ENCODE results near the gene SIRPB2.

Gene SIRPB2

GRCh38 chr20:1507276-1507675, 16.1 kb upstream of the SIRPB2 start:
- Histone ChIP-seq H3K4me3 (ENCODE audit: low read depth, low read length) (no peak overlapping the region), H3K4me2 (ENCODE audit: low read length) (no peak overlapping the region), H3K9me3 (ENCODE audit: insufficient read depth, low read depth, low read length) (no peaks in the 10 kb centered on the region), H3K79me2 (ENCODE audit: control insufficient read depth, insufficient read depth, low read length, poor library complexity) (no peaks in the 10 kb centered on the region), H3K4me1 (ENCODE audit: control insufficient read depth in 1 of 2, insufficient read depth in 2 of 2, low read length in 2 of 2) (no peaks in the 10 kb centered on the region), H2BK5ac (ENCODE audit: low read depth, low read length, poor library complexity) (no peak overlapping the region), H3K36me3 (ENCODE audit: control insufficient read depth in 1 of 2, insufficient read depth in 2 of 2, low read length in 2 of 2) (no peaks in the 10 kb centered on the region), H4K8ac (ENCODE audit: low read depth, low read length) (no peak overlapping the region), H2AK5ac (ENCODE audit: low read length) (no peak overlapping the region), H3K27ac (ENCODE audit: low read depth, low read length) (no peak overlapping the region), H3K9ac (ENCODE audit: low read length) (no peak overlapping the region), H2AFZ (ENCODE audit: insufficient read depth, low read length, poor library complexity) (no peak overlapping the region), H3K79me1 (ENCODE audit: low read length) (no peaks in the 10 kb centered on the region), H3K18ac (ENCODE audit: low read length) (no peak overlapping the region), H3K27me3 (ENCODE audit: insufficient read depth, low read length) (peaks cover 2% of the 10 kb centered on the region), H3K4ac (ENCODE audit: low read depth, low read length) (no peak overlapping the region), H2BK12ac (ENCODE audit: low read length) (no peak overlapping the region), H4K91ac (ENCODE audit: low read depth, low read length) (no peak overlapping the region), H2BK120ac (ENCODE audit: insufficient read depth, low read length, poor library complexity) (no peak overlapping the region), H3K14ac (ENCODE audit: low read length) (no peak overlapping the region), H3K23ac (ENCODE audit: low read length) (no peak overlapping the region), H4K12ac (ENCODE audit: low read depth, low read length) (no peak overlapping the region)
- DNase-seq: peak in 1 of 2 donors; percentile 17
- WGBS (ENCODE audit: extremely low coverage, insufficient coverage, insufficient read length): no CpG with 5 or more reads among the region's 3 CpGs

- Histone ChIP-seq H2BK120ac (ENCODE audit: insufficient read depth, low read length, poor library complexity) (no peak overlapping the region), H3K27me3 (ENCODE audit: insufficient read depth, low read length) (peaks cover 2% of the 10 kb centered on the region), H3K4me1 (ENCODE audit: control insufficient read depth in 1 of 2, insufficient read depth in 2 of 2, low read length in 2 of 2) (peaks cover 1 to 3% of the 10 kb centered on the region in 2 experiments), H4K8ac (ENCODE audit: low read depth, low read length) (no peak overlapping the region), H3K4me3 (ENCODE audit: low read depth, low read length) (no peak overlapping the region), H3K79me2 (ENCODE audit: control insufficient read depth, insufficient read depth, low read length, poor library complexity) (no peaks in the 10 kb centered on the region), H2BK12ac (ENCODE audit: low read length) (no peak overlapping the region), H4K12ac (ENCODE audit: low read depth, low read length) (no peak overlapping the region), H3K9me3 (ENCODE audit: insufficient read depth, low read depth, low read length) (no peaks in the 10 kb centered on the region), H3K27ac (ENCODE audit: low read depth, low read length) (no peak overlapping the region), H3K18ac (ENCODE audit: low read length) (no peak overlapping the region), H3K14ac (ENCODE audit: low read length) (no peak overlapping the region), H3K4me2 (ENCODE audit: low read length) (no peak overlapping the region), H2BK5ac (ENCODE audit: low read depth, low read length, poor library complexity) (no peak overlapping the region), H2AK5ac (ENCODE audit: low read length) (no peak overlapping the region), H4K91ac (ENCODE audit: low read depth, low read length) (no peak overlapping the region), H3K23ac (ENCODE audit: low read length) (no peak overlapping the region), H3K36me3 (ENCODE audit: control insufficient read depth in 1 of 2, insufficient read depth in 2 of 2, low read length in 2 of 2) (no peaks in the 10 kb centered on the region), H3K79me1 (ENCODE audit: low read length) (peaks cover 2% of the 10 kb centered on the region), H2AFZ (ENCODE audit: insufficient read depth, low read length, poor library complexity) (no peak overlapping the region), H3K4ac (ENCODE audit: low read depth, low read length) (no peak overlapping the region), H3K9ac (ENCODE audit: low read length) (no peak overlapping the region)
- no peak for DNase-seq
- no CpG with 5 or more reads among the region's 1 CpG for WGBS (ENCODE audit: extremely low coverage, insufficient coverage, insufficient read length)
These were observed 14.7 kb upstream of the SIRPB2 start for GRCh38 chr20:1505871-1506270.

- peak; percentile 48 to 67 for DNase-seq
- Histone ChIP-seq H4K91ac (ENCODE audit: low read depth, low read length) (no peak overlapping the region), H2BK120ac (ENCODE audit: insufficient read depth, low read length, poor library complexity) (no peak overlapping the region), H3K18ac (ENCODE audit: low read length) (no peak overlapping the region), H3K4me1 (ENCODE audit: control insufficient read depth in 1 of 2, insufficient read depth in 2 of 2, low read length in 2 of 2) (peaks cover 6% of the 10 kb centered on the region in 2 experiments), H2BK5ac (ENCODE audit: low read depth, low read length, poor library complexity) (no peak overlapping the region), H3K4me3 (ENCODE audit: low read depth, low read length) (no peak overlapping the region), H4K8ac (ENCODE audit: low read depth, low read length) (no peak overlapping the region), H3K9ac (ENCODE audit: low read length) (no peak overlapping the region), H3K36me3 (ENCODE audit: control insufficient read depth in 1 of 2, insufficient read depth in 2 of 2, low read length in 2 of 2) (no peaks in the 10 kb centered on the region), H3K9me3 (ENCODE audit: insufficient read depth, low read depth, low read length) (no peaks in the 10 kb centered on the region), H2AFZ (ENCODE audit: insufficient read depth, low read length, poor library complexity) (no peak overlapping the region), H3K79me1 (ENCODE audit: low read length) (peaks cover 3% of the 10 kb centered on the region), H3K27me3 (ENCODE audit: insufficient read depth, low read length) (peaks cover 2% of the 10 kb centered on the region), H3K27ac (ENCODE audit: low read depth, low read length) (no peak overlapping the region), H3K4ac (ENCODE audit: low read depth, low read length) (no peak overlapping the region), H3K4me2 (ENCODE audit: low read length) (no peak overlapping the region), H3K23ac (ENCODE audit: low read length) (no peak overlapping the region), H2AK5ac (ENCODE audit: low read length) (no peak overlapping the region), H3K14ac (ENCODE audit: low read length) (no peak overlapping the region), H2BK12ac (ENCODE audit: low read length) (no peak overlapping the region), H4K12ac (ENCODE audit: low read depth, low read length) (no peak overlapping the region), H3K79me2 (ENCODE audit: control insufficient read depth, insufficient read depth, low read length, poor library complexity) (no peaks in the 10 kb centered on the region)
- WGBS (ENCODE audit: extremely low coverage, insufficient coverage, insufficient read length): no CpG with 5 or more reads among the region's 3 CpGs
These were observed 14.1 kb upstream of the SIRPB2 start for GRCh38 chr20:1505361-1505760.

- Histone ChIP-seq H4K12ac (ENCODE audit: low read depth, low read length) (no peak overlapping the region), H3K4ac (ENCODE audit: low read depth, low read length) (no peak overlapping the region)
These were observed 12.5 kb upstream of the SIRPB2 start for GRCh38 chr20:1503564-1504227.

More at GRCh38 chr20:1503564-1504227, 12.5 kb upstream of the SIRPB2 start:
- Histone ChIP-seq H3K79me1 (ENCODE audit: low read length) (peaks cover 11% of the 10 kb centered on the region), H2BK5ac (ENCODE audit: low read depth, low read length, poor library complexity) (no peak overlapping the region), H2BK12ac (ENCODE audit: low read length) (no peak overlapping the region), H3K36me3 (ENCODE audit: control insufficient read depth in 1 of 2, insufficient read depth in 2 of 2, low read length in 2 of 2) (no peaks in the 10 kb centered on the region), H3K79me2 (ENCODE audit: control insufficient read depth, insufficient read depth, low read length, poor library complexity) (no peaks in the 10 kb centered on the region), H2AK5ac (ENCODE audit: low read length) (no peak overlapping the region), H3K4me3 (ENCODE audit: low read depth, low read length) (no peak overlapping the region), H3K4me2 (ENCODE audit: low read length) (no peak overlapping the region), H3K23ac (ENCODE audit: low read length) (no peak overlapping the region), H3K9ac (ENCODE audit: low read length) (no peak overlapping the region), H2BK120ac (ENCODE audit: insufficient read depth, low read length, poor library complexity) (no peak overlapping the region), H3K14ac (ENCODE audit: low read length) (no peak overlapping the region), H2AFZ (ENCODE audit: insufficient read depth, low read length, poor library complexity) (no peak overlapping the region), H4K8ac (ENCODE audit: low read depth, low read length) (no peak overlapping the region), H3K18ac (ENCODE audit: low read length) (no peak overlapping the region), H4K91ac (ENCODE audit: low read depth, low read length) (no peak overlapping the region), H3K9me3 (ENCODE audit: insufficient read depth, low read depth, low read length) (no peaks in the 10 kb centered on the region), H3K27ac (ENCODE audit: low read depth, low read length) (no peak overlapping the region), H3K4me1 (ENCODE audit: control insufficient read depth in 1 of 2, insufficient read depth in 2 of 2, low read length in 2 of 2) (peaks cover 9% of the 10 kb centered on the region in 2 experiments), H3K27me3 (ENCODE audit: insufficient read depth, low read length) (peaks cover 2% of the 10 kb centered on the region)
- DNase-seq: peak; percentile 91 to 97
- WGBS (ENCODE audit: extremely low coverage, insufficient coverage, insufficient read length): no CpG with 5 or more reads among the region's 8 CpGs
